SU-DHL-6 (cell line): ENCODE results near the gene TAF5L.

Source experiments
- EZH2phosphoT487 ChIP-seq: fragments of 200-600 bp; sonication (generic), shearing (Covaris generic); conservative IDR thresholded peaks from 2 replicates; pipeline ENCODE4 v1.6.1; 2018; ENCODE audit warnings: mild to moderate bottlenecking, antibody characterized with exemption, low read length, moderate library complexity, mixed read lengths
- TF ChIP-seq, protein P1 (sequence below): fragments of 200-600 bp; sonication (generic); IDR thresholded peaks from one replicate; pipeline ENCODE4 v1.5.1; 2017; ENCODE audit warnings: antibody characterized with exemption, mild to moderate bottlenecking, low read length, moderate library complexity; ENCODE audit not compliant: insufficient read depth, poor library complexity, severe bottlenecking

DNA sequence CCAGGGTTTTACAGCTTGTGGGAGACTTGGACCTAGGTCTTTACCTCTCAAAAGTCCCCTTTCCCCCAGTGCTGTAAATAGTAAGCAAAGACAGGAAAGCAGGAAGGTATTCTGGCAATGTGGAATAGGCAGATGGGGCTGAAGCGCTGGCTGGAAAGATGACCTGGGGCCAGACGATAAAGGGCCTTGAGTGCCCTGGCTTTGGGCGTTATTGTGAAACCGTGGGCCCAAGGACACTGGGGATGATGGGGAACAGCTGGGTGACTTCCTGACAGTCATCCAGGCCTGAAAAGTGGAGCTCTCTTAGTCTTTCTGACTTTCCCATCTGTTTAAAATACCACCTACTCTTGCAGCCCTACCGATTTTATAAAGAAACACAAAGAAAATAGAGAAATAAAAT, 16.5 kb upstream of the TAF5L start:
- TF ChIP-seq, protein P1, sequence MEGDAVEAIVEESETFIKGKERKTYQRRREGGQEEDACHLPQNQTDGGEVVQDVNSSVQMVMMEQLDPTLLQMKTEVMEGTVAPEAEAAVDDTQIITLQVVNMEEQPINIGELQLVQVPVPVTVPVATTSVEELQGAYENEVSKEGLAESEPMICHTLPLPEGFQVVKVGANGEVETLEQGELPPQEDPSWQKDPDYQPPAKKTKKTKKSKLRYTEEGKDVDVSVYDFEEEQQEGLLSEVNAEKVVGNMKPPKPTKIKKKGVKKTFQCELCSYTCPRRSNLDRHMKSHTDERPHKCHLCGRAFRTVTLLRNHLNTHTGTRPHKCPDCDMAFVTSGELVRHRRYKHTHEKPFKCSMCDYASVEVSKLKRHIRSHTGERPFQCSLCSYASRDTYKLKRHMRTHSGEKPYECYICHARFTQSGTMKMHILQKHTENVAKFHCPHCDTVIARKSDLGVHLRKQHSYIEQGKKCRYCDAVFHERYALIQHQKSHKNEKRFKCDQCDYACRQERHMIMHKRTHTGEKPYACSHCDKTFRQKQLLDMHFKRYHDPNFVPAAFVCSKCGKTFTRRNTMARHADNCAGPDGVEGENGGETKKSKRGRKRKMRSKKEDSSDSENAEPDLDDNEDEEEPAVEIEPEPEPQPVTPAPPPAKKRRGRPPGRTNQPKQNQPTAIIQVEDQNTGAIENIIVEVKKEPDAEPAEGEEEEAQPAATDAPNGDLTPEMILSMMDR = no peak
- no peak for TF ChIP-seq EZH2phosphoT487
